GM21737 (cell line): Measurements from ENCODE around the gene IL10RA.

Experiments
- ATAC-seq: cut with Tn5 transposase; IDR thresholded peaks from one replicate; pipeline ENCODE4 v1.9.1; 2021; ENCODE audit warnings: mild to moderate bottlenecking, moderate library complexity; ENCODE audit not compliant: unreplicated experiment

The IL10RA gene

GRCh38 chr11:117989351-117990102 is 3.3 kb downstream of the IL10RA start:
- no peak for ATAC-seq

- no peak for ATAC-seq
Measured at GRCh38 chr11:117992136-117992535, 5.9 kb downstream of the IL10RA start.

GRCh38 chr11:117992620-117993019 is 6.4 kb downstream of the IL10RA start:
- ATAC-seq, result no peak

GRCh38 chr11:117993988-117994745 is 8.0 kb downstream of the IL10RA start:
- ATAC-seq, result no peak

- ATAC-seq, result no peak
Measured at GRCh38 chr11:117995472-117995871, 9.3 kb downstream of the IL10RA start.

GRCh38 chr11:117996058-117996457 is 9.9 kb downstream of the IL10RA start:
- no peak for ATAC-seq

GRCh38 chr11:117997406-117997805 is 11.2 kb downstream of the IL10RA start:
- no peak for ATAC-seq

- ATAC-seq, result peak; percentile 56
Measured at GRCh38 chr11:117997823-117998579, 11.8 kb downstream of the IL10RA start.

- ATAC-seq, result no peak
Measured at GRCh38 chr11:117998664-117999353, 12.6 kb downstream of the IL10RA start.

- ATAC-seq, result no peak
Measured at GRCh38 chr11:117999354-117999993, 13.3 kb downstream of the IL10RA start.

GRCh38 chr11:118000067-118000849 is 14.1 kb downstream of the IL10RA start:
- ATAC-seq, result no peak

GRCh38 chr11:118000850-118001228 is 14.6 kb downstream of the IL10RA start:
- ATAC-seq, result no peak

GRCh38 chr11:118001494-118001971 is 15.3 kb downstream of the IL10RA start:
- ATAC-seq, result no peak

- no peak for ATAC-seq
Measured at GRCh38 chr11:118002010-118002540, 15.9 kb downstream of the IL10RA start.

GRCh38 chr11:118002541-118003423 is 16.6 kb downstream of the IL10RA start:
- no peak for ATAC-seq

GRCh38 chr11:118003456-118003855 is 17.3 kb downstream of the IL10RA start:
- no peak for ATAC-seq

GRCh38 chr11:118004543-118005223 is 18.5 kb downstream of the IL10RA start:
- no peak for ATAC-seq
